Measurements from ENCODE around the gene PRKCE. TPM values are rescaled to one million over a fixed set of nuclear protein-coding genes. Genes with fewer than 3 reads are reported as not detected.

The PRKCE gene
- total RNA-seq, 1 experiment from 2014 or later, result 12.1 TPM

DNA sequence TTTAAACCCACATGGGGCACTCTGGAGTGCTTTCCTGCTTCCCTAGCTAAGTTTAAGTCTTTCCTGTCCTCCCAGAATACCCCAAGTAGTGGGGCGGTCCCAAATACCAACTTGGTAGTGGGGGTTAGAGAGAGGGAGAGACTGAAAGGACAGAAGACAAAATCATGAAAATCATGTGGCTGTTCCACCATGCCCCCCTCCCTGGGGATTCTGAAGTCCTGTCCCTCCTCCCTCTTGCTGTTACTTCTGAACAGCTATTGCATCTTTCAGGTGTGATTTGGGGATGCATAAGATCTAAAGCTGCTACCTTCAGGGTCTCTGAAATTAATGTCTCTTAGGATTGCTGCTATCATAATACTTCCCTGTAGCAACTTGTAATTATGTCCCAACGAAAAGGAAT is 378.9 kb downstream of the PRKCE start:
- no peaks in the 10 kb centered on the region for H3K4me1 Mint-ChIP-seq (ENCODE audit: insufficient read depth, unreplicated experiment)
- ChIA-PET POLR2A (no interaction called here), CTCF (interaction anchor here (0.6 to 2.0 kb wide), 3 partner anchors 17 to 207 kb away, joined by 3 to 6 read pairs (median 4); no protein-coding TSS in a partner anchor)
- intact Hi-C loops (cut with micrococcal nuclease), result no loop called here
- no peak overlapping the region for H3K4me3 Mint-ChIP-seq (ENCODE audit: unreplicated experiment)
- H3K36me3 Mint-ChIP-seq (ENCODE audit: insufficient read depth, unreplicated experiment), result peaks cover 5% of the 10 kb centered on the region
- H3K27ac Mint-ChIP-seq (ENCODE audit: low read depth, unreplicated experiment), result no peak overlapping the region
- no peak for DNase-seq (ENCODE audit: unreplicated experiment)
- H3K27me3 Mint-ChIP-seq (ENCODE audit: insufficient read depth, unreplicated experiment), result no peaks in the 10 kb centered on the region
- H3K9me3 Mint-ChIP-seq (ENCODE audit: unreplicated experiment), result no peaks in the 10 kb centered on the region
- TF ChIP-seq, protein P1, sequence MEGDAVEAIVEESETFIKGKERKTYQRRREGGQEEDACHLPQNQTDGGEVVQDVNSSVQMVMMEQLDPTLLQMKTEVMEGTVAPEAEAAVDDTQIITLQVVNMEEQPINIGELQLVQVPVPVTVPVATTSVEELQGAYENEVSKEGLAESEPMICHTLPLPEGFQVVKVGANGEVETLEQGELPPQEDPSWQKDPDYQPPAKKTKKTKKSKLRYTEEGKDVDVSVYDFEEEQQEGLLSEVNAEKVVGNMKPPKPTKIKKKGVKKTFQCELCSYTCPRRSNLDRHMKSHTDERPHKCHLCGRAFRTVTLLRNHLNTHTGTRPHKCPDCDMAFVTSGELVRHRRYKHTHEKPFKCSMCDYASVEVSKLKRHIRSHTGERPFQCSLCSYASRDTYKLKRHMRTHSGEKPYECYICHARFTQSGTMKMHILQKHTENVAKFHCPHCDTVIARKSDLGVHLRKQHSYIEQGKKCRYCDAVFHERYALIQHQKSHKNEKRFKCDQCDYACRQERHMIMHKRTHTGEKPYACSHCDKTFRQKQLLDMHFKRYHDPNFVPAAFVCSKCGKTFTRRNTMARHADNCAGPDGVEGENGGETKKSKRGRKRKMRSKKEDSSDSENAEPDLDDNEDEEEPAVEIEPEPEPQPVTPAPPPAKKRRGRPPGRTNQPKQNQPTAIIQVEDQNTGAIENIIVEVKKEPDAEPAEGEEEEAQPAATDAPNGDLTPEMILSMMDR (IDR thresholded peaks at IDR 0.05; ENCODE audit: unreplicated experiment), result no peak
- BruUV-seq (replicated peaks), result no TSS peak

DNA sequence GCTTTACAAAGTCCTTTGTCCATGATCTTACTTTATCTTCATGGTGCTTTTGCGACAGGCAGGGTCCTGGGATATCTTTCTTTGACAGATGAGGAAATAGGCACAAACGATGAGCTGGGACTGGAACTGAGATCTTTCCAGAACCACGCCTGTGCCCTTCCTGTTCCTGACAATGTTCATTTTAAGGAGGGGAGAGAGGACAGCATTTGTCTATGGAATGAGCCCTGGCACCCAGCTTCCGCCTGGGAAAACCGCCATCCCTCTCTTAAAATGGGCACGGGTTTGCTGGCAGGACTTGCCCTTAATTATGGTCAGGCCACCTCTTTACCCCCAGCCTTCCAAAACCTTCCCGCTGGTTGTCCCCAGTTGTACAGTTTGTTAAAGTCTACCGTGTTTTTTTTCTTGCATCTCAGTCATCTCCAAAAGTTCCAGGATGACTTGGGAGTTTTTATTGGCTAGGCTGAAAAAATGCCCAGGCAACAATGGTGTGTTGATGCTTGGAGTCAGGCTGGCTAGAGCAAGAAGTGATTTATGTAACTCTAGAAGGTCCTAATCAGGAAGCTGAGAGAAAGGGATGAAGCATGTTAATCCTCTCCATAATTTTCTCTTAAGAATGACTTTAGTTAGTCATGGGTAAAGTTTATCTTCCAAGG is 380.8 kb downstream of the PRKCE start:
- peaks cover 11% of the 10 kb centered on the region for H3K36me3 Mint-ChIP-seq (ENCODE audit: insufficient read depth, unreplicated experiment)
- H3K27me3 Mint-ChIP-seq (ENCODE audit: insufficient read depth, unreplicated experiment), result no peaks in the 10 kb centered on the region
- BruUV-seq (replicated peaks), result no TSS peak

DNA sequence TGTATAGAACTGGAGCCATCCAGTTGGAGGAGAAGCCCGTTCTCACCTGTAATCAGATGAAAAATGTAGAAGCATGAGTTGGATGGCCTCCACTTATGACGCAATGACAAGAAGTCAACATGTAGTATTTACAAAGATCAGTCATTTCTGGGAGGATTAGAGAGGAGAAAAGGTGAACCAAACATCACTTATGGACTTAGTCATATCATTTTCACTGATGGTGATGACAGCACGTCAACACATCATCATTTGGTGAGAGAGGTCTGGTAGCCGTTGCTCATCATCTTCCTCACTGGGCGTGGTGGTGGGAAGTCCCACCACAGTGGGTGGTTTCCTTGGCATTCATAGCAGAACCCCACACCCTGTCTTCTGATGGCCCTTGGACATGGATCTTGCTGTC is 381.5 kb downstream of the PRKCE start:
- ChIA-PET POLR2A (interaction anchor here (0.7 kb wide), 1 partner anchor 433 kb away, joined by 3 read pairs; no protein-coding TSS in a partner anchor), CTCF (interaction anchor here (0.6 kb wide), 1 partner anchor 472 kb away, joined by 4 read pairs; no protein-coding TSS in a partner anchor)
- H3K4me3 Mint-ChIP-seq (ENCODE audit: unreplicated experiment), result no peak overlapping the region
- TF ChIP-seq, protein P1 (IDR thresholded peaks at IDR 0.05; ENCODE audit: unreplicated experiment), result no peak
- peak; percentile 21 for DNase-seq (ENCODE audit: unreplicated experiment)
- intact Hi-C loops (cut with micrococcal nuclease), result no loop called here
- H3K36me3 Mint-ChIP-seq (ENCODE audit: insufficient read depth, unreplicated experiment), result peaks cover 11% of the 10 kb centered on the region
- no peaks in the 10 kb centered on the region for H3K4me1 Mint-ChIP-seq (ENCODE audit: insufficient read depth, unreplicated experiment)
- H3K27ac Mint-ChIP-seq (ENCODE audit: low read depth, unreplicated experiment), result no peak overlapping the region
- H3K9me3 Mint-ChIP-seq (ENCODE audit: unreplicated experiment), result no peaks in the 10 kb centered on the region
- BruUV-seq (replicated peaks), result no TSS peak
- H3K27me3 Mint-ChIP-seq (ENCODE audit: insufficient read depth, unreplicated experiment), result no peaks in the 10 kb centered on the region

More for the DNA sequence above, 380.8 kb downstream of the PRKCE start:
- H3K4me3 Mint-ChIP-seq (ENCODE audit: unreplicated experiment), result no peak overlapping the region
- intact Hi-C loops (cut with micrococcal nuclease), result no loop called here
- no peaks in the 10 kb centered on the region for H3K9me3 Mint-ChIP-seq (ENCODE audit: unreplicated experiment)
- DNase-seq (ENCODE audit: unreplicated experiment), result no peak
- H3K4me1 Mint-ChIP-seq (ENCODE audit: insufficient read depth, unreplicated experiment), result no peaks in the 10 kb centered on the region
- POLR2A ChIA-PET, result interaction anchor here (0.7 kb wide), 1 partner anchor 433 kb away, joined by 3 read pairs; no protein-coding TSS in a partner anchor
- CTCF ChIA-PET, result no interaction called here
- no peak overlapping the region for H3K27ac Mint-ChIP-seq (ENCODE audit: low read depth, unreplicated experiment)
- TF ChIP-seq, protein P1 (IDR thresholded peaks at IDR 0.05; ENCODE audit: unreplicated experiment), result no peak

DNA sequence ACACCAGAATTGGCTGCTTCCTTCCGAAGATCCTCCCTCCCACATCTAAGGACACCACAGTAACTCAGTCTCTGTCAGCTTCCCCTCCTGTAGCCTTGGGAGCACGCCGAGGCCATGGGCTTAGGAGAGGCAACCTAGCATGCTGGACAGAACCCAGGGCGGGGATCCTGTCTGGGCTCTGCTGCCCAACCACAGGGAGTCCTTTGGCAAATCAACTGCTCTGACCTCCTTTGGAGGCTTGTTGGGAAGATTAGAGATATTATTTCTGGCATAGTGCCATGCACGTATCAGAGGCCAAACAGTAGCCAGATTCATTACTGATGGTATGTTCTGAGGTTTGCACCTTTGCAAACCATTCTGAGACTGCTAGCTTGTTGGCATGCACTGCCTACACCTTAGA is 383.1 kb downstream of the PRKCE start:
- CTCF ChIA-PET, result no interaction called here
- peak; percentile 8 for DNase-seq (ENCODE audit: unreplicated experiment)

More for the DNA sequence above, 383.1 kb downstream of the PRKCE start:
- BruUV-seq (replicated peaks), result no TSS peak
- H3K9me3 Mint-ChIP-seq (ENCODE audit: unreplicated experiment), result no peaks in the 10 kb centered on the region
- TF ChIP-seq, protein P1 (IDR thresholded peaks at IDR 0.05; ENCODE audit: unreplicated experiment), result no peak
- POLR2A ChIA-PET, result interaction anchor here (1.5 kb wide), 1 partner anchor 28 kb away, joined by 4 read pairs; no protein-coding TSS in a partner anchor
- H3K4me1 Mint-ChIP-seq (ENCODE audit: insufficient read depth, unreplicated experiment), result no peaks in the 10 kb centered on the region
- H3K36me3 Mint-ChIP-seq (ENCODE audit: insufficient read depth, unreplicated experiment), result peaks cover 6% of the 10 kb centered on the region
- no peaks in the 10 kb centered on the region for H3K27me3 Mint-ChIP-seq (ENCODE audit: insufficient read depth, unreplicated experiment)
- intact Hi-C loops (cut with micrococcal nuclease), result no loop called here
- H3K4me3 Mint-ChIP-seq (ENCODE audit: unreplicated experiment), result no peak overlapping the region
- no peak overlapping the region for H3K27ac Mint-ChIP-seq (ENCODE audit: low read depth, unreplicated experiment)

Data from MCF 10A (cell line).